ENCODE data around the gene PHLDB3.
"Not testable (repeated sequence)": the region's sequence is repeated elsewhere in the genome, so short reads cannot be mapped to it uniquely, and the experiment has no call there.

PHLDB3 gene

GRCh38 chr19:43439032-43439708 lies 65.4 kb downstream of the PHLDB3 start:
- DNase-seq: no peak

DNA sequence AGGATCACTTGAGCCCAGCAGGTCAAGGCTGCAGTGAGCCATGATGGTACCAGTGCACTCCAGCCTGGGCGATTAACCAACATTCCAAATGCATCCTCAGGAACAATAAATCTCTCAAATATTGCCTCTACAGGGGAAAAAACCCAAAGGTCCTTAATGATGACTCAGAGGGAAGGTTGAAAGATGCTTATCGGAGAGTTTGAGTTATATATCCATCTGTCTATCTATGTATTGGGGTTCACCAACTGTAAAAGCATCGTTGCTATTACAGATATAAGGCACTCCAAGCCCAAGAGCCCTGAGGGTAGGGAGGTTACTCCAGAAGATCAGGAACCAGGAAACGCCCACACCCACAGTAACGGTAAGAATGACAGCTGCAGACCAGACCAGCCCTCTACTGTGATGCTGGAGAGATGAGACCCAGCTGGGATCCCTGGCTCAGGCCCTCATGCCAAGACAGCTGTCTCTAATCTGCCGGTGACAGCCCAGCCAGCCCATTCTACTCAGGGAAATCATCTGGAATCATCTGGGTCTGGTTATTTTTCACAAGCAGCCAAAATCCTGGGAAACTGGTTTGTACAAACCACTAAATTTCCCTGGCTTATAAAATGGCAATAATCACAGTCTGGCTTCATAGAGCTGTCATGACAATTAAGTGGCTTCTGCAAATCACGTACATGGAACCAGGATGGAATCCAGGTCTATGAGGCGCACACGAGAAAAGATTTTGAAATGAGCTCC lies 66.1 kb downstream of the PHLDB3 start:
- no peak for DNase-seq

DNA sequence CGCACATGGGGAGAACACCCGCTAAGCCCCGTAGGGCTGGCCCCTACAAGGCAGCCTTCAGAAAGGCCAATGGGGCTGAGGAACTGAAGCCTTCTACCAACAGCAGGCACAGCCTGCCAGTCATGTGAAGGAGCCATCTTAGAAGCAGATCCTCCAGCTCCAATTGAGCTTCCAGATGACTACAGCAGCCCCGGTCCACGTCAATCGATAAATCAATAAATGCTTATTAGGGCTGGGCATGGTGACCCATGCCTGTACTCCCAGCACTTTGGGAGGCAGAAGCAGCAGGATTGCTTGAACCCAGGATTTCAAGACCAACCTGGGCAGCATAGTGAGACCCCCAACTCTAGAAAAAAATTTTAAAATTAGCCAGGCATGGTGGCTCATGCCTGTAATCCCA lies 66.8 kb downstream of the PHLDB3 start:
- DNase-seq: no peak

- DNase-seq: not testable (repeated sequence)
Measured at GRCh38 chr19:43437284-43437683, 67.3 kb downstream of the PHLDB3 start.

GRCh38 chr19:43435775-43436174 lies 68.8 kb downstream of the PHLDB3 start:
- DNase-seq: no peak

GRCh38 chr19:43433689-43434088 lies 70.9 kb downstream of the PHLDB3 start:
- DNase-seq: no peak

DNA sequence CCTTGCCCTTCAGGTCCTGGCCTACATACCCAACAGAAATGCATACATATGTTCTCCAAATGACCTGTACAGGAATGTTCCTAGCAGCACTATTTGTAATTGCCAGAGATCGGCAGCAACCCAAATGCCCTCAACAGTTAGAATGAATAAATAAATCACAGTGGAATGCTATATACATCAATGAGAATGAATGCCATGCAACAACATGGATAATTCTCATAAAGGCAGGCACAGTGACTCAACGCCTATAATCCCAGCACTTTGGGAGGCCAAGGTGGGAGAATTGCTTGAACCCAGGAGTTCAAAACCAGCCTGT lies 71.2 kb downstream of the PHLDB3 start:
- no peak for DNase-seq

DNA sequence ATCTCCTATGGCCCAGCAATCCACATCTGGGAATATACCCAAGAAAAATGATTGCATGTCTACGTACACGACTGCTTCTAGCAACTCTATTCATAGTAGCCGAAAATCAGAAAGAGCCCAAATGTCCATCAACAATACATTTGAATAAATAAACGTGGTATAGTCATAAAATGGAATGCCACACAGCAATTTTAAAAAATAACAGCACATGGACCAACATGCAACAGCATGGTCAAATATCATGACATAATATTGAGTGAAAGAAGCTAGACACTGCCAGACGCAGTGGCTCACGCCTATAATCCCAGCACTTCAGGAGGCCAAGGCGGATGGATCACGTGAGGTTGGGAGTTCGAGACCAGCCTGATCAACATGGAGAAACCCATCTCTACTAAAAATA lies 73.6 kb downstream of the PHLDB3 start:
- no peak for DNase-seq

GRCh38 chr19:43430142-43430710 lies 74.3 kb downstream of the PHLDB3 start:
- DNase-seq: no peak

DNA sequence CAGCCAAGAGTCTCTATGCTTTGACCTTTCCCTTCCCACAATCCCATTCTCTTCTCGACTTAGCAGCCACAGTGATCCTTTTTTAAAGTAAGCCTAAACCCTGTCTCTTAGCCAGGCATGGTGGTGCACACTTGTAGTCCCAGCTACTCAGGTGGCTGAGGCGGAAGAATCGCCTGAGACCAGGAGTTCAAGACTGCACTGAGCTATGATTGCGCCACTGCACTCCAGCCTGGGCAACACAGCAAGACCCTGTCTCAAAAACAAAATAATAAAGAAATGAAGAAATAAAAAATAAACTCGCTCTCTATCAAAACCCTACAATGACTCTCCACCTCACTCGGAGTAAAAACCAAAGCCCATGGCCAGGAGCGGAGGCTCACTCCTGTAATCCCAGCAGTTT lies 75.2 kb downstream of the PHLDB3 start:
- no peak for DNase-seq

- peak; percentile 17 to 28 for DNase-seq
Measured at GRCh38 chr19:43425567-43426392, 78.8 kb downstream of the PHLDB3 start.

Measured in AML-193 (cell line).